ENCODE results near the gene HOXB3. TPM values are rescaled to one million over a fixed set of nuclear protein-coding genes. Genes with fewer than 3 reads are reported as not detected.

Gene HOXB3
- polyA plus RNA-seq, 1 experiment, result 33.0 TPM

- no peak for DNase-seq (ENCODE audit: low read depth, low spot score)
- ChIA-PET POLR2A (no interaction called here), CTCF (no interaction called here)
- Histone ChIP-seq H3K27ac (ENCODE audit: low read depth, low read length) (no peak overlapping the region), H3K27me3 (ENCODE audit: control insufficient read depth, insufficient read depth, low read length) (no peaks in the 10 kb centered on the region), H3K4me3 (ENCODE audit: low read depth, low read length) (no peak overlapping the region), H3K9me3 (ENCODE audit: control insufficient read depth, insufficient read depth, low read length) (peaks cover 4% of the 10 kb centered on the region; the same call in 1 of the 2 replicates)
- TF ChIP-seq CTCF (IDR thresholded peaks at IDR 0.05; ENCODE audit: low read depth, low read length), result no peak
These were observed 57.8 kb downstream of the HOXB3 start for GRCh38 chr17:48532261-48532660.

- DNase-seq (ENCODE audit: low read depth, low spot score), result no peak
- H3K9me3 ChIP-seq (ENCODE audit: control insufficient read depth, insufficient read depth, low read length), result peaks cover 4% of the 10 kb centered on the region; the same call in 1 of the 2 replicates
- no peaks in the 10 kb centered on the region for H3K27me3 ChIP-seq (ENCODE audit: control insufficient read depth, insufficient read depth, low read length)
- H3K4me3 ChIP-seq (ENCODE audit: low read depth, low read length), result no peak within 1 kb of the TSS
- no peak within 1 kb of the TSS for H3K27ac ChIP-seq (ENCODE audit: low read depth, low read length)
- ChIA-PET CTCF (no interaction called here), POLR2A (no interaction called here)
- no peak for TF ChIP-seq CTCF (IDR thresholded peaks at IDR 0.05; ENCODE audit: low read depth, low read length)
These were observed 59.2 kb downstream of the HOXB3 start, which contains the start of gene HOXB1 for GRCh38 chr17:48530887-48531272. Gene HOXB1, minus strand, starts transcription at chr17:48531011. Its CDS starts 107 bp downstream, at chr17:48530904.

GRCh38 chr17:48530208-48530886 is 59.7 kb downstream of the HOXB3 start:
- ChIA-PET POLR2A (no interaction called here), CTCF (no interaction called here)
- DNase-seq (ENCODE audit: low read depth, low spot score), result no peak

GRCh38 chr17:48529683-48530009 is 60.4 kb downstream of the HOXB3 start:
- CTCF ChIA-PET, result interaction anchor here (0.5 kb wide), 1 partner anchor 194 kb away, joined by 3 read pairs; no protein-coding TSS in a partner anchor
- no peak for DNase-seq (ENCODE audit: low read depth, low spot score)
- POLR2A ChIA-PET, result no interaction called here
- Histone ChIP-seq H3K4me3 (ENCODE audit: low read depth, low read length) (no peak overlapping the region), H3K9me3 (ENCODE audit: control insufficient read depth, insufficient read depth, low read length) (peaks cover 4% of the 10 kb centered on the region; the same call in 1 of the 2 replicates), H3K27me3 (ENCODE audit: control insufficient read depth, insufficient read depth, low read length) (no peaks in the 10 kb centered on the region), H3K27ac (ENCODE audit: low read depth, low read length) (no peak overlapping the region)
- TF ChIP-seq CTCF (IDR thresholded peaks at IDR 0.05; ENCODE audit: low read depth, low read length), result no peak

More at GRCh38 chr17:48530208-48530886, 59.7 kb downstream of the HOXB3 start:
- Histone ChIP-seq H3K9me3 (ENCODE audit: control insufficient read depth, insufficient read depth, low read length) (peaks cover 4% of the 10 kb centered on the region; the same call in 1 of the 2 replicates), H3K4me3 (ENCODE audit: low read depth, low read length) (no peak overlapping the region), H3K27ac (ENCODE audit: low read depth, low read length) (no peak overlapping the region), H3K27me3 (ENCODE audit: control insufficient read depth, insufficient read depth, low read length) (no peaks in the 10 kb centered on the region)
- no peak for TF ChIP-seq CTCF (IDR thresholded peaks at IDR 0.05; ENCODE audit: low read depth, low read length)

- ChIA-PET CTCF (interaction anchor here (0.5 kb wide), 1 partner anchor 193 kb away, joined by 3 read pairs; no protein-coding TSS in a partner anchor), POLR2A (no interaction called here)
- no peak for TF ChIP-seq CTCF (IDR thresholded peaks at IDR 0.05; ENCODE audit: low read depth, low read length)
- Histone ChIP-seq H3K4me3 (ENCODE audit: low read depth, low read length) (no peak overlapping the region), H3K27ac (ENCODE audit: low read depth, low read length) (no peak overlapping the region), H3K9me3 (ENCODE audit: control insufficient read depth, insufficient read depth, low read length) (peaks cover 4% of the 10 kb centered on the region; the same call in 1 of the 2 replicates), H3K27me3 (ENCODE audit: control insufficient read depth, insufficient read depth, low read length) (no peaks in the 10 kb centered on the region)
- no peak for DNase-seq (ENCODE audit: low read depth, low spot score)
These were observed 60.9 kb downstream of the HOXB3 start for GRCh38 chr17:48528936-48529682.

Data from AG04450 (cell line).